CD4-positive, alpha-beta T cell treated with Interleukin-15 for 4 hours (primary cell): ENCODE measurements around the gene CD300C.
"Not testable (repeated sequence)": the region's sequence is repeated elsewhere in the genome, so short reads cannot be mapped to it uniquely, and the experiment has no call there.

Experiments
- DNase-seq: peaks from one replicate; pipeline ENCODE4 v3.0.0-alpha.2; 2020; ENCODE audit warnings: low spot score

Gene CD300C

DNA sequence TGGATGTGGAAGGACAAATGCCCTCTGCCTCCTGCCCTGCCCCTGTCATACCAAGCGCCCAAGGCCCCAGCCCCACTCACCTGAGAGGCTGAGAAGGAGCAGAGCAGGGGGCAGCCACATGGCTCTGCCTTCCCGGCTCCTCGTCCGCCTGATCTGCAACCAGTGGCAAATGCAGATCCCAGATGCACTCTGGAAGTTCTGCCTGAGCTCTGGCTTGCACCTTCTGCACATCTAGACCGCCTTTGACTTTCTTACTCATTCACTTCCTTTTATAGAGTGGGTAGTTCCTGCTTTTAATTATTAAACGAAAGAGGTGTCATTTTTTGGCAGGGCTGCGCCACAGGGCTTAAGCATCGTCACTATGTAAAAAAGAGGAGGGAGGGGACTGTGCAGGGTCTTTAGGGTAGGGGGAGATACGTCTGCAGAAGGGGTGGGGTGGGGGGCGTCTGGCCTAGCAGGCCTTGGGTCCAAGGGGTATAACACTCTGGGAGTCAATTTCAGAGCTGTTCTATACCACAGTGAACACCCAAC, 14.6 kb downstream of the CD300C start, which contains the start of gene CD300LB:
TSS of gene CD300LB (minus strand) at position 245 of the 531 bp plus-strand sequence. CDS start at position 120, 125 bp downstream.
- DNase-seq, result no peak

DNA sequence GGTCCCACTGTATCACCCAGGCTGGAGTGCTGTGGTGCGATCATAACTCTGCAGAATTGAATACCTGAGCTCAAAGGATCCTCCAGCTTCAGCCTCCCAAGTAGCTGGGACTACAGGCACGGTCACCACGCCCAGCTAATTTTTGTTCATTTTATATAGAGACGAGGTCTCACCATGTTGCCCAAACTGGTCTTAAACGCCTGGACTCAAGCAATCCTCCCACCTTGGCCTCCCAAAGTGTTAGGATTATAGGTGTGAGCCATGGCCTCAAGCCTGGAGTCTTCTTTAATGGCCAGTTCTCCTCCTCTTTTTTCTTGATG, 15.1 kb downstream of the CD300C start:
- DNase-seq, result no peak

DNA sequence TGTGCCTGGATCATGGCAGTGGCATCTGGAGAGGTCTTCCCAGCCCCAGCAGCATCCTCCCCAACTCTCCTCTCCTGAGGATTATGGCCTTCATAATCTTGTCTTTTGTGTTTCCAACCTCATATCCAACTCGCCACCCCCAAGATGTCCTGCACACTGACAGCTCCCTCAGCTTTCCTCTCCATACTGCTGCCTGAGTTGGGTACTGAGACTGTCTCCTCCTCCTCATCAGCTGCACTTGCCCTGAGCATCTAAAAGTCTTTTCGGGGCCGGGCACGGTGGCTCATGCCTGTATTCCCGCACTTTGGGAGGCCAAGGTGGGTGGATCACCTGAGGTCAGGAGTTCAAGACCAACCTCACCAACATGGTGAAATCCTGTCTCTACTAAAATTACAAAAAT, 16.7 kb downstream of the CD300C start:
- no peak for DNase-seq

GRCh38 chr17:74528491-74529199, 17.3 kb downstream of the CD300C start:
- DNase-seq, result no peak

GRCh38 chr17:74527756-74528155, 18.2 kb downstream of the CD300C start:
- DNase-seq, result no peak

- DNase-seq, result no peak
Observed at GRCh38 chr17:74527081-74527480, 18.8 kb downstream of the CD300C start.

DNA sequence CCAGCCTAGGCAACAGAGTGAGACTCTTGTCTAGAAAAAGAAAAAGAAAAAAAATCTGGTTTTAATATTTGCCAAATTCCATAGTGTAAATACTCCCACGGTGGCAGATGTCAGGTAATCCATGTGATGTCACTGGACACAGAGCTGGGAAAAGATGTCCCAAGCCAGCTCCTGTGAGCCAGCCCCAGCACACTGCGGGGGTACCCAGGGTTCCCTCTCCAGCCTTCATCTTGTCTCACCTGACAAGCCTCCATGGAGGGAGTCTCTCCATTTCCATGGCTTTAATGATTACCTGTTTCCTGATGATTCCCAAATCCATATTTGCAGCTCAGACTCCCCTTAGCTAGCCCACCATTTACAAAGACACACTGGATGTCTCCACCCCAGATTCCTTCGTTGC, 19.2 kb downstream of the CD300C start:
- no peak for DNase-seq

GRCh38 chr17:74525781-74526288, 20.1 kb downstream of the CD300C start:
- no peak for DNase-seq

GRCh38 chr17:74525465-74525725, 20.5 kb downstream of the CD300C start:
- no peak for DNase-seq

DNA sequence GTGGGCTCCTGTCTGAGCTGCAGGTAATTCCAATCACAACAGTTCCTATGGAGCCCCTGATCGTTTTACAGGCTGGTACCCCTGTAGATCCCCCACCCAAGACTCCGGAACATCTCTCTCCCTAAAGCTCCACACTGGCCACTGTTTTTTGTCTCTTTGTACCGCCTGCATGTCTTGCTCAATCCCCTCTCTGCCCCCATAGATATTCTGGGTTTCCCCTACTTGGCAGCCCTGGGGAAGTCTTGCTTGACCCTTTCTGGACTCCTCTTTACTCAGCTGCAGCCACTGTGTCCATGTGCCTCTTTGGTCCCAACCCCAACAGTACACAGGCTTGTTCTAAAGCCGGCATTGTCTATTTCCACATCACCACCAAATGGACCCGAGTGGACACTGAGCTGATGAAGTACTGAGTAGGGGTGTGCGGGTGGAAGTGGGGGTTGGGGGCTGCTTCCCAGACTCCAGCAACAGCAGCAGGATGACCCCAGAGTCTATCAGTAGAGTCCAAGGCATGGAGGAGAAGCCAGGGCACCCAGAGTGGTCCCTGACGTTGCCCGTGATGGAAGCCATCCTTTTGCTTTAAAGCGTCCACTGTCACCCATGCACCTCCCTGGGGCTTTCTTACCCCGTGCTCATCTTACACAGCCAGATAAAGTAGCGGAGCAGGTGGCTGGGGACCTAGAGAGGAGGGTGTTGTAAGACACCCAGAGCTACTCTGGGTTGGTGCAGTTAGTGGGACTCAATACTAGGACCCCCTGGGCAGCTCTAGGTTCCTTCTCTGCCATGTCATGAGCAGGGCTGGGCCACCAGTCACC, 21.1 kb downstream of the CD300C start:
- no peak for DNase-seq

- no peak for DNase-seq
Observed at GRCh38 chr17:74523308-74523707, 22.6 kb downstream of the CD300C start.

DNA sequence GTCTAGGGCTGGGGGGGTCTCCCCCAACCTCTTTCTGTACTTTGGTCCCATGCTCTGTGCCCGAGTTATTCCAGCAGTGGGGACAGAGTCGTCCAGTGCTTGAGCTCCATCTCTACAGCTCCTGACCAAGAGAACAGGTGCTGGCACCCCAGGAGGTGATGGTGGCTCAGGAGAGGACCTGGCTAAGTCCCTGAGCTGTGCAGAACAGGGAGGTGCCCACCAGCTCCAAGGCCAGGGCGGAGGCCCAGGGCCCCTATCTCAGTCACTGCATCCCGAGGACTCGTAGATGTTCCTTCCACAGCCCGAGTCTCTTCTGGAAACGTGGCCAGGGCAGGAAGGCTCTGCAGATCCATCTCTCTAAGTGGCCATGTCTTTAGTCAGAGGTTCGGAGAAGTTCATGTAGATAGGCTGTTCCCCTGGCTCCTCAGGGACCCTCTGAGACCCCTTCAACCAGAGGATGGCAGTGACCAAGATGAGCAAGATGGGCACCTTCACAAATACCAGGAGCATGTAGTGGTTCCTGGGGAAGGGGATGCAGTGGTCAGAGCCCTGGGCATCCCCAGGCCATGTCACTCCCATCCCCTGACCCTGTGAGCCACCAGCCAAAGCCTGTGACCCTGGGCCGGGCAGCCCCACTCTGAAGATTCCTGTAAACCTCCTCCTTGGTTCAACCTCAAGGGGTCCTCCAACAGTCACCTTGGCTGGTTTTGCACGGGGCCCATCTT, 23.4 kb downstream of the CD300C start:
- no peak for DNase-seq

DNA sequence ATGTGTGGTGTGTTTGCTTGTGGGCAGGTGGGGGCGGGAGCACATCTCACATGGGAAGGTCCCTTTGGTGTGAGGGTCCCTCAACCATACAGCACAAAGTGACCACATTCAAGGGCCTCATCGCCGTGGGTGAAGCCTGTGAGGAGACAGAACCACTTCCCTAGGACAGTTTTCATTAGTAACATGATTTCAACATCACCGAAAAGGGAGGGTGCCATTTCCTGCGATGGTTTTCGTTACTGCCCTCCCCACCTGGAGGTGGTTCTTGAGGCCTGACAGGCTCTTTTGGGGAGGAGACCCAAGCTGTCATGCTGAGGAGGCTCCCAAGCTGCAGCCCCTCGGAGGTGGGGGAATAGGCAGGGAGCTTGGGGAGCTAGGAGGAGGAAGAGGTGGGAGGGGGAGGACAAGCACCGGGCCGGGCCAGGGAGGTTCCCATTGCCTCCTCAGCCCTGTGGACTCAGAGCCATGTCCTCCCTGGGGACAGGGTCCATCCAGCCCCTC, 24.2 kb downstream of the CD300C start:
- DNase-seq, result no peak

GRCh38 chr17:74520790-74521480, 25.0 kb downstream of the CD300C start:
- DNase-seq, result no peak

DNA sequence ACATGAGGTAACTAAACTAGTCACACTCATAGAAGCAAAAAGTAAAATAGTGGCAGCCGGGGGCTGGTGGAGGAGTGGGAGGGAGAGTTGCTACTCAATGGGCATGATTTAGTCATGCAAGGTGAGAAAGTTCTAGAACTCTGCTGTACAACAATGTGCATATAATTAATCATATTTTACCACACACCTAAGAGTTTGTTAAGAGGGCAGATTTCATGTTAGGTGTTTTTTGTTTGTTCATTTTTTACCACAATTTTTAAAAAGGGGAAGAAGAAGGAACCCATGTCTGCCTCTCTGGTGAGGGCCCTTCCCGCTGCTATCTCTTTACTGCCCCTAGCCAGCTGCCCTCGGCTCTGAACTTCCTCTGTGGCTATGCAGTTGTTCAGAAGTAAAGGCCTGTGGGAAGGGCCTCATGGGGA, 25.9 kb downstream of the CD300C start:
- DNase-seq, result no peak

- not testable (repeated sequence) for DNase-seq
Observed at GRCh38 chr17:74518413-74518981, 27.4 kb downstream of the CD300C start.

- DNase-seq, result no peak
Observed at GRCh38 chr17:74516561-74517328, 29.2 kb downstream of the CD300C start.

DNA sequence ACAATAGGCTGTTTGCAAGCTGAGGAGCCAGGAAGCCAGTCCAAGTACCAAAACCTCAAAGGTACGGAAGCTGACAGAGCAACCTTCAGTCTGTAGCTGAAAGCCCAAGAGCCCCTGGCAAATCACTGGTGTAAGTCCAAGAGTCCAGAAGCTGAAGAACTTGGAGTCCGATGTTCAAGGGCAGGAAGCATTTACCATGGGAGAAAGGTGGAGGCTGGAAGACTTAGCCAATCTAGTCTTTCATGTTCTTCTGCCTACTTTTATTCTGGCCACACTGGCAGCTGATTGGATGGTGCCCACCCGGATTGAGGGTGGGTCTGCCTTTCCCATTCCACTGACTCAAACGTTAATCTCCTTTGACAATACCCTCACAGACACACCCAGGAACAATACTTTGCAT, 30.0 kb downstream of the CD300C start:
- DNase-seq, result no peak

DNA sequence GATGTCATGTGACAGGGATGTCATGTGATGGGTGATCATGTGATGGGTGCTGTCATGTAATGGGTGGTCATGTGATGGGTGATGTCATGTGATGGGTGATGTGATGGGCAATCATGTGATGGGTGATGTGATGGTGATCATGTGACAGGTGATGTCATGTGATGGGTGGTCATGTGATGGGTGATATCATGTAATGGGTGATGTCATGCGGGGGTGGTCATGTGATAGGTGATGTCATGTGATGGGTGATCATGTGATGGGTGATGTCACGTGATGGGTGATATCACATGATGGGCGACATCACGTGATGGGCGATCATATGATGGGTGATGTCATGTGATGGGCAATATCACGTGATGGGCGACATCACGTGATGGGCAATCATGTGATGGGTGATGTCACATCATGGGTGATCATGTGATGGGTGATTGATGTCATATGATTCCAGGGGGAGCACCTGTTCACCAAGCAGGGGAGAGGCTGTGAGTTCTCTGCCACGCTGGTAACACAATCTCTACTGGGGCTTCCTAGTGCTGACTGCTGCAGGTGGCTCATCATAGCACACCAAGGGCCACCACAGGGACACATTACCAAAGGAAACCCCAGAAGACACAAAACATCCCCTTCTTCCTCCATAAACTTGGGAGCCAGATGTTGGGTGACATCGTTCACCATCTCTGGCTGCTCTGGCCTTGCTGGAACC, 31.1 kb downstream of the CD300C start:
- no peak for DNase-seq

DNA sequence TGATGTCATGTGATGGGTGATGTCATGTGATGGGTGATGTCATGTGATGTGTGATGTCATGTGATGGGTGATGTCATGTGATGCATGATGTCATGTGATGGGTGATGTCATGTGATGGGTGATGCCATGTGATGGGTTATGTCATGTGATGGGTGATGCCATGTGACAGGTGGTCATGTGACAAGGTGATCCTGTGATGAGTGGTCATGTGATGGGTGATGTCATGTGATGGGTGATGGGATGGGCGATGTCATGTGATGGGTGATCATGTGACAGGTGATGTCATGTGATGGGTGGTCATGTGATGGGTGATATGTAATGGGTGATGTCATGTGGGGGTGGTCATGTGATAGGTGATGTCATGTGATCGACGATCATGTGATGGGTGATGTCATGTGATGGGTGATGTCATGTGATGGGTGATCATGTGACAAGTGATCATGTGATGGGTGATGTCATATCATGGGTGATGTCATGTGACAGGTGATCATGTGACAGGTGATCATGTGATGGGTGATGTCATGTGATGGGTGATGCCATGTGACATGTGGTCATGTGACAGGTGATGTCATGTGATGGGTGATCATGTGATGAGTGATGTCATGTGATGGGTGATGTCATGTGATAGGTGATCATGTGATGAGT, 31.8 kb downstream of the CD300C start:
- no peak for DNase-seq
